H1 (cell line): Measurements from ENCODE around the gene CBARP. TPM values are rescaled to one million over a fixed set of nuclear protein-coding genes. Genes with fewer than 3 reads are reported as not detected.
A peak's percentile ranks its signal among the peaks of the same experiment; 100 is the strongest.

ENCODE experiments used
- ASH2L ChIP-seq: fragments of 200-600, 300-600 bp; sonication (generic); IDR thresholded peaks from one replicate; pipeline ENCODE4 v1.7.1; 2017; ENCODE audit warnings: low read length
- BACH1 ChIP-seq: IDR thresholded peaks from 2 replicates; pipeline ENCODE4 v1.6.1; 2012; ENCODE audit warnings: low read length, improper control_type of control experiment
- CHD2 ChIP-seq: IDR thresholded peaks from 2 replicates; pipeline ENCODE4 v1.6.1; 2012; ENCODE audit warnings: low read length, improper control_type of control experiment
- CTBP2 ChIP-seq: IDR thresholded peaks from 2 replicates; pipeline ENCODE4 v1.7.0; 2011; ENCODE audit warnings: borderline replicate concordance, mild to moderate bottlenecking, moderate library complexity, mixed read lengths, low read length; ENCODE audit not compliant: insufficient read depth, insufficient read length
- EGR1 ChIP-seq: IDR thresholded peaks from 2 replicates; pipeline ENCODE4 v1.6.1; 2011; ENCODE audit warnings: low read depth, low read length, borderline replicate concordance
- HDAC2 ChIP-seq, 2 experiments: fragments of 300-600 bp in 1 of 2; sonication (generic) in 1 of 2; IDR thresholded peaks; 2 replicates each; pipeline ENCODE4 v1.6.1; 2011 to 2012; ENCODE audit warnings: low read depth in 2 of 2, low read length in 2 of 2, mild to moderate bottlenecking in 2 of 2, moderate library complexity in 2 of 2, borderline replicate concordance in 1 of 2, inconsistent platforms in 1 of 2
- KDM4A ChIP-seq: IDR thresholded peaks from one replicate; pipeline ENCODE4 v1.7.1; 2012; ENCODE audit warnings: low read depth, mild to moderate bottlenecking, moderate library complexity, low read length, inconsistent platforms; ENCODE audit not compliant: severe bottlenecking
- KDM5A ChIP-seq: fragments of 200-600 bp; IDR thresholded peaks from 2 replicates; pipeline ENCODE4 v1.7.1; 2012; ENCODE audit warnings: mild to moderate bottlenecking, low read length, inconsistent platforms, mixed read lengths
- NANOG ChIP-seq: IDR thresholded peaks from 2 replicates; pipeline ENCODE4 v1.6.1; 2011; ENCODE audit warnings: low read length, low read depth, mild to moderate bottlenecking, inconsistent platforms; ENCODE audit not compliant: insufficient read depth, poor library complexity, severe bottlenecking
- PHF8 ChIP-seq: fragments of 200-600 bp; sonication (generic); conservative IDR thresholded peaks from 2 replicates; pipeline ENCODE4 v1.7.1; 2012; ENCODE audit warnings: low read depth, mild to moderate bottlenecking, inconsistent platforms, low read length, moderate library complexity
- RBBP5 ChIP-seq: IDR thresholded peaks from 2 replicates; pipeline ENCODE4 v1.7.1; 2012; ENCODE audit warnings: low read depth, mild to moderate bottlenecking, inconsistent platforms, low read length, moderate library complexity, borderline replicate concordance
- SIRT6 ChIP-seq: IDR thresholded peaks from one replicate; pipeline ENCODE4 v1.7.1; 2012; ENCODE audit warnings: low read length, inconsistent platforms
- TAF1 ChIP-seq: IDR thresholded peaks from 2 replicates; pipeline ENCODE4 v1.6.1; 2011; ENCODE audit warnings: mild to moderate bottlenecking, low read depth, low read length
- YY1 ChIP-seq: IDR thresholded peaks from 2 replicates; pipeline ENCODE4 v1.6.1; 2011; ENCODE audit warnings: low read depth, mild to moderate bottlenecking, low read length
- ZNF274 ChIP-seq: IDR thresholded peaks from 2 replicates; pipeline ENCODE4 v1.7.0; 2012; ENCODE audit warnings: low read length, borderline replicate concordance; ENCODE audit errors: extremely low read depth
- polyA plus RNA-seq, 7 experiments: library from polyadenylated mRNA; depleted of rRNA in 3 of 7; stranded (reverse) in 5 of 7; unstranded in 2 of 7; fragments of >200 nt in 5 of 7; fragments of 200-250 nt in 2 of 7; gene quantifications; 1 replicate in 5 of 7; 2 replicates in 1 of 7; 4 replicates in 1 of 7; pipeline versions ENCODE4 v1.2.1 to v1.2.3, GENCODE V29; 2011 to 2013; ENCODE audit warnings: missing spikeins in 2 of 7, mixed read lengths in 2 of 7
- total RNA-seq: library from RNA; stranded (reverse); fragmentation: NEBNext Ultra II Directional; extraction: Animal tissue kit (Norgen Biotek cat#: 25700); gene quantifications from 2 replicates; pipeline ENCODE4 v1.2.1, GENCODE V29; 2021

Gene CBARP
- total and polyA plus RNA-seq, 2 of the 8 experiments (the other 6 are each of a cell fraction or from before 2014, with no cell fraction given), result 4.9 to 14.7 TPM

GRCh38 chr19:1266129-1266915, 28.5 kb upstream of the CBARP start (continued):
- TF ChIP-seq HDAC2 (IDR thresholded peaks at IDR 0.05; ENCODE audit: borderline replicate concordance in 1 of 2, low read depth in 2 of 2, low read length in 2 of 2) (no peak), NANOG (no peak), SIRT6 (no peak), EGR1 (peak; percentile 16; the same call in 1 of the 2 replicates), ASH2L (peak; percentile 58), KDM5A (no peak), RBBP5 (0 out of 2 replicates have a peak, but pooled peaks have one; percentile 6), PHF8 (0 out of 2 replicates have a peak, but pooled peaks have one; percentile 36), TAF1 (no peak), CHD2 (no peak), BACH1 (no peak; the same call in 1 of the 2 replicates), ZNF274 (no peak), CTBP2 (peak; percentile 36), KDM4A (peak; percentile 9), YY1 (no peak)
